Measurements from ENCODE around the gene OVOL3.

GRCh38 chr19:36113894-36114720 is 3.2 kb downstream of the OVOL3 start:
- TF ChIP-seq CTCF (IDR thresholded peaks at IDR 0.05) (no peak), POLR2A (IDR thresholded peaks at IDR 0.05) (no peak), POLR2AphosphoS5 (IDR thresholded peaks at IDR 0.05; ENCODE audit: insufficient read depth in 1 of 2, low read depth in 1 of 2) (no peak)

Measured in vagina (tissue), 2 donors.